ENCODE measurements around the gene SERPINA1. TPM values are rescaled to one million over a fixed set of nuclear protein-coding genes. Genes with fewer than 3 reads are reported as not detected.
A peak's percentile ranks its signal among the peaks of the same experiment; 100 is the strongest.
"Not testable (repeated sequence)": the region's sequence is repeated elsewhere in the genome, so short reads cannot be mapped to it uniquely, and the experiment has no call there.

SERPINA1 gene
- total RNA-seq, 2 donors from 2014 or later = 15.2 to 22.4 TPM

DNA sequence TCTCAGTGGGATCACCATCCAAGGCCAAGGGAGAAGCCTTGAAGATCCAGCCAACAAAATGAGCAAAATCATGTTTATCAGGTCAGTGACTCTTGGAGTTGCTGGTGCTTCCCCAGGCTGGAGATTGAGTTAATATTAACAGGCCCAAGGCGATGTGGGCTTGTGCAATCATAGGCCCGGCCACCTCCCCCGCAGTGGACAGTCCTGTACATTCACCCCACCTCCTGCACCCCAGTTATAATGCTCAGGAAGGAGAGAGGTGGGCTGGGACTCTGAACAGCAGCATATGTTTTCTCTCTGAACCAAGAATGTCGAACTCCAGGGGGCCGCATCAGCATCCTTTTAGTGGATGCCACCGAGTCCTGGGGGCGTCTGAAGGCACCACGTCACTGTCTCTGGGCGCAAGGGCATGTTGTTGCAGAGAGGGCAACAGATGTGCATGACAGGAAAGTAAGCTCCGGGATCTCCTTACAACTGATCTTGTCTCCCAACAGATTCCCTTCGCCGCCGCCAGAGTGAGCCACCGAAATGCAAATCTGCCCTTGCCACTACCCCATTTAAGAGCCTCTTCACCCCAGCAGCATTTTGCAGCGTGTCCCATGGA, 33.1 kb downstream of the SERPINA1 start:
- DNase-seq (ENCODE audit: low spot score) (no peak), ATAC-seq (ENCODE audit: insufficient number of reproducible peaks, low FRiP score, low read depth) (no peak)
- Histone ChIP-seq H3K36me3 (no peaks in the 10 kb centered on the region), H3K4me3 (no peak overlapping the region), H3K27ac (no peak overlapping the region), H3K9me3 (no peaks in the 10 kb centered on the region), H3K27me3 (replicated peaks; ENCODE audit: insufficient read depth) (no peaks in the 10 kb centered on the region), H3K4me1 (ENCODE audit: control insufficient read depth in 1 of 2, low read depth in 2 of 2) (no peaks in the 10 kb centered on the region)
- TF ChIP-seq, protein P1, sequence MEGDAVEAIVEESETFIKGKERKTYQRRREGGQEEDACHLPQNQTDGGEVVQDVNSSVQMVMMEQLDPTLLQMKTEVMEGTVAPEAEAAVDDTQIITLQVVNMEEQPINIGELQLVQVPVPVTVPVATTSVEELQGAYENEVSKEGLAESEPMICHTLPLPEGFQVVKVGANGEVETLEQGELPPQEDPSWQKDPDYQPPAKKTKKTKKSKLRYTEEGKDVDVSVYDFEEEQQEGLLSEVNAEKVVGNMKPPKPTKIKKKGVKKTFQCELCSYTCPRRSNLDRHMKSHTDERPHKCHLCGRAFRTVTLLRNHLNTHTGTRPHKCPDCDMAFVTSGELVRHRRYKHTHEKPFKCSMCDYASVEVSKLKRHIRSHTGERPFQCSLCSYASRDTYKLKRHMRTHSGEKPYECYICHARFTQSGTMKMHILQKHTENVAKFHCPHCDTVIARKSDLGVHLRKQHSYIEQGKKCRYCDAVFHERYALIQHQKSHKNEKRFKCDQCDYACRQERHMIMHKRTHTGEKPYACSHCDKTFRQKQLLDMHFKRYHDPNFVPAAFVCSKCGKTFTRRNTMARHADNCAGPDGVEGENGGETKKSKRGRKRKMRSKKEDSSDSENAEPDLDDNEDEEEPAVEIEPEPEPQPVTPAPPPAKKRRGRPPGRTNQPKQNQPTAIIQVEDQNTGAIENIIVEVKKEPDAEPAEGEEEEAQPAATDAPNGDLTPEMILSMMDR (IDR thresholded peaks at IDR 0.05) = peak; percentile 19

- ATAC-seq (ENCODE audit: insufficient number of reproducible peaks, low FRiP score, low read depth) = no peak
- H3K4me3 ChIP-seq = no peak overlapping the region
These were observed 33.7 kb downstream of the SERPINA1 start for GRCh38 chr14:94354638-94355185.

GRCh38 chr14:94354190-94354589, 34.2 kb downstream of the SERPINA1 start:
- ATAC-seq (ENCODE audit: insufficient number of reproducible peaks, low FRiP score, low read depth); H3K9me3 ChIP-seq; H3K27ac ChIP-seq; DNase-seq (ENCODE audit: low spot score); H3K4me3 ChIP-seq; H3K27me3 ChIP-seq (replicated peaks; ENCODE audit: insufficient read depth); H3K36me3 ChIP-seq; H3K4me1 ChIP-seq (ENCODE audit: control insufficient read depth in 1 of 2, low read depth in 2 of 2): not testable (repeated sequence)

More at GRCh38 chr14:94354638-94355185, 33.7 kb downstream of the SERPINA1 start:
- Histone ChIP-seq H3K36me3 (no peaks in the 10 kb centered on the region), H3K9me3 (no peaks in the 10 kb centered on the region), H3K4me1 (ENCODE audit: control insufficient read depth in 1 of 2, low read depth in 2 of 2) (no peaks in the 10 kb centered on the region), H3K27ac (no peak overlapping the region), H3K27me3 (replicated peaks; ENCODE audit: insufficient read depth) (no peaks in the 10 kb centered on the region)
- no peak for DNase-seq (ENCODE audit: low spot score)
- TF ChIP-seq, protein P1 (IDR thresholded peaks at IDR 0.05) = no peak

DNA sequence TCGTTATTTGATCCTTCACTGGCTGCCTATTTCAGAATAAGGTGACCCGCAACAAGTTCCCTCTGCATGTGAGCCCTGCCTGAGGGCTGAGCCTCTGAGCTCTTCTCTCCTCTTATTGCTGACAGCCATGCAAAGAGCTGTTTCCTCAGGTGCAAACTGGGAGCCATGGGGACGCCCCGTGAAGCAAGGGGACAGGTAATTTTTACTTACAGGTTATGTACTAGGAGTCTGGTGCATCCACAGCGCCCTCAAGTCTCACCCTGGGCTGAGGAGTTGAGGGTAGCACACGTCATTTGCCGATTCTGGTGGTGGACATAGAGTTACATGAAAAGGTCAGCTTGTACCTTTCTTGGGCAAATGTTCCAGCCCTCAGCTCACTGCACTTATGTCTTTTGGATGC, 39.1 kb downstream of the SERPINA1 start:
- Histone ChIP-seq H3K9me3 (no peaks in the 10 kb centered on the region), H3K27me3 (replicated peaks; ENCODE audit: insufficient read depth) (no peaks in the 10 kb centered on the region), H3K4me3 (no peak overlapping the region), H3K36me3 (no peaks in the 10 kb centered on the region), H3K27ac (no peak overlapping the region), H3K4me1 (ENCODE audit: control insufficient read depth in 1 of 2, low read depth in 2 of 2) (no peaks in the 10 kb centered on the region)
- no peak for DNase-seq (ENCODE audit: low spot score)
- ATAC-seq (ENCODE audit: insufficient number of reproducible peaks, low FRiP score, low read depth) = no peak
- TF ChIP-seq, protein P1 (IDR thresholded peaks at IDR 0.05) = no peak

DNA sequence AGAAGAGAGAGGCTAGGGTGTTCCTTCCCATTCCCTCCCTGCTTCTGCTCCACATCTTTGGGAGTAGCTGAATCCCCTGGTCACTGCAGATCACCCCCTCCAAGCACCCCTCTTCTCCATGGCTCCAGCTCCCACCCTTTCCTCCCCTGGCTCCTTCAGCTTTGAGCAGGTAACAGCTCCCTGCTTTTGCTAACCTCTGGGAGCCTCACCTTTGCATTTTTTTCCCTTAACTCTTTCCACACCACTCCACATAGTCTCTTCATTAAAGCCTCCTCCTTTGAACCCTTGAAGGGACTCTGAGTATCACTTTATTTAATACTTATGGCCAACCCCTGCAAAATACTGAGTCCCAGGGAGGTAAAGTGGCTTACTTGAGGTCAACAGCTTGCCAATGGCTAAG, 39.6 kb downstream of the SERPINA1 start:
- DNase-seq (ENCODE audit: low spot score) (no peak), ATAC-seq (ENCODE audit: insufficient number of reproducible peaks, low FRiP score, low read depth) (no peak)
- Histone ChIP-seq H3K27me3 (replicated peaks; ENCODE audit: insufficient read depth) (no peaks in the 10 kb centered on the region), H3K27ac (no peak overlapping the region), H3K36me3 (no peaks in the 10 kb centered on the region), H3K4me3 (no peak overlapping the region), H3K9me3 (no peaks in the 10 kb centered on the region), H3K4me1 (ENCODE audit: control insufficient read depth in 1 of 2, low read depth in 2 of 2) (no peaks in the 10 kb centered on the region)
- TF ChIP-seq, protein P1 (IDR thresholded peaks at IDR 0.05) = no peak

GRCh38 chr14:94346841-94347240, 41.6 kb downstream of the SERPINA1 start:
- H3K27me3 ChIP-seq (replicated peaks; ENCODE audit: insufficient read depth) = no peaks in the 10 kb centered on the region
- TF ChIP-seq, protein P1 (IDR thresholded peaks at IDR 0.05) = no peak
- H3K27ac ChIP-seq = no peak overlapping the region
- peaks cover 0 to 10% of the 10 kb centered on the region in 2 donors for H3K4me1 ChIP-seq (ENCODE audit: control insufficient read depth in 1 of 2, low read depth in 2 of 2)
- no peak for DNase-seq (ENCODE audit: low spot score)
- H3K4me3 ChIP-seq = no peak overlapping the region
- no peaks in the 10 kb centered on the region for H3K9me3 ChIP-seq
- no peaks in the 10 kb centered on the region for H3K36me3 ChIP-seq
- no peak for ATAC-seq (ENCODE audit: insufficient number of reproducible peaks, low FRiP score, low read depth)

DNA sequence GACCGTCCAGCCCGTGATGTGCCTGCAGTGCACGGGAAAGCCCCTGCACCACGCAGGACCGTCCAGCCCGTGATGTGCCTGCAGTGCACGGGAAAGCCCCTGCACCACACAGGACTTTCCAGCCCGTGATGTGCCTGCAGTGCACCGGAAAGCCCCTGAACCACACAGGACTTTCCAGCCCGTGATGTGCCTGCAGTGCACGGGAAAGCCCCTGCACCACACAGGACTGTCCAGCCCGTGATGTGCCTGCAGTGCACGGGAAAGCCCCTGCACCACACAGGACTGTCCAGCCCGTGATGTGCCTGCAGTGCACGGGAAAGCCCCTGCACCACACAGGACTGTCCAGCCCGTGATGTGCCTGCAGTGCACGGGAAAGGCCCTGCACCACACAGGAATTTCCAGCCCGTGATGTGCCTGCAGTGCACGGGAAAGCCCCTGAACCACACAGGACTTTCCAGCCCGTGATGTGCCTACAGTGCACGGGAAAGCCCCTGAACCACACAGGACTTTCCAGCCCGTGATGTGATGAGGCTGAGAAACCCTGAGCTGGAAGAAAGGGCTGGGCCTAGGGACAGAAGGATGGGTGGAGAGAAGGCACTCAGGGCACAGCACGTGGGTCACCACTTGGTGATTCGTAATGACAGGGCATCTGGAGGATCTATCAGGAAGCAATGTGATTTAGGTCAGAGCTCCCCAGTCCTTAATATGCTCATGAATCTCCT, 42.2 kb downstream of the SERPINA1 start:
- DNase-seq (ENCODE audit: low spot score); ATAC-seq (ENCODE audit: insufficient number of reproducible peaks, low FRiP score, low read depth): not testable (repeated sequence)

More for the DNA sequence above, 42.2 kb downstream of the SERPINA1 start:
- H3K9me3 ChIP-seq; H3K36me3 ChIP-seq; H3K4me3 ChIP-seq; H3K27me3 ChIP-seq (replicated peaks; ENCODE audit: insufficient read depth); H3K27ac ChIP-seq: not testable (repeated sequence)
- peaks cover 0 to 15% of the 10 kb centered on the region in 2 donors for H3K4me1 ChIP-seq (ENCODE audit: control insufficient read depth in 1 of 2, low read depth in 2 of 2)
